GM11168 (cell line): ENCODE measurements around the gene ANKRD39.

Source experiments
- in situ Hi-C: fragments of 300-500 bp; cut with MboI; formaldehyde crosslinking; loops from one replicate; pipeline ENCODE4 v1.12.0; 2022; ENCODE audit warnings: low sequenced_read_pairs; ENCODE audit not compliant: unreplicated experiment

The ANKRD39 gene

GRCh38 chr2:96860065-96861029 lies 2.5 kb upstream of the ANKRD39 start:
- in situ Hi-C loops, result no loop called here

- in situ Hi-C loops, result loop anchor here (5.0 kb wide), 1 partner anchor 88 kb away; no protein-coding TSS in a partner anchor
Measured at GRCh38 chr2:96859681-96860064, 1.9 kb upstream of the ANKRD39 start.

GRCh38 chr2:96859099-96859649 lies 1.4 kb upstream of the ANKRD39 start:
- in situ Hi-C loops, result loop anchor here (5.0 kb wide), 1 partner anchor 88 kb away; no protein-coding TSS in a partner anchor

- in situ Hi-C loops, result loop anchor here (5.0 kb wide), 1 partner anchor 90 kb away; no protein-coding TSS in a partner anchor
Measured at GRCh38 chr2:96856776-96857666, 795 bp downstream of the ANKRD39 start.

- in situ Hi-C loops, result no loop called here
Measured at GRCh38 chr2:96853321-96853720, 4.5 kb downstream of the ANKRD39 start.

GRCh38 chr2:96852667-96853066 lies 5.1 kb downstream of the ANKRD39 start:
- in situ Hi-C loops, result no loop called here

GRCh38 chr2:96848264-96848663 lies 9.6 kb downstream of the ANKRD39 start:
- in situ Hi-C loops, result no loop called here

- in situ Hi-C loops, result no loop called here
Measured at GRCh38 chr2:96847586-96847985, 10.2 kb downstream of the ANKRD39 start.

GRCh38 chr2:96846825-96847224 lies 11.0 kb downstream of the ANKRD39 start:
- in situ Hi-C loops, result no loop called here

- in situ Hi-C loops, result no loop called here
Measured at GRCh38 chr2:96844405-96844808, 13.4 kb downstream of the ANKRD39 start.

- in situ Hi-C loops, result no loop called here
Measured at GRCh38 chr2:96843538-96844268, 14.1 kb downstream of the ANKRD39 start, which contains the start of gene ANKRD23. Gene ANKRD23 (minus strand): TSS chr2:96844021. CDS start chr2:96843992, 29 bp downstream.

GRCh38 chr2:96842600-96842999 lies 15.2 kb downstream of the ANKRD39 start:
- in situ Hi-C loops, result no loop called here

GRCh38 chr2:96841701-96842495 lies 15.9 kb downstream of the ANKRD39 start:
- in situ Hi-C loops, result no loop called here

- in situ Hi-C loops, result no loop called here
Measured at GRCh38 chr2:96839875-96840850, 17.7 kb downstream of the ANKRD39 start.

- in situ Hi-C loops, result no loop called here
Measured at GRCh38 chr2:96839293-96839874, 18.4 kb downstream of the ANKRD39 start.

- in situ Hi-C loops, result no loop called here
Measured at GRCh38 chr2:96838345-96839292, 19.2 kb downstream of the ANKRD39 start.
